ENCODE results near the gene CALML3.

GRCh38 chr10:5530412-5530806 is 5.6 kb downstream of the CALML3 start:
- TF ChIP-seq CTCF (conservative IDR thresholded peaks at IDR 0.05), result no peak
- TF ChIP-seq EZH2 (IDR thresholded peaks at IDR 0.05; ENCODE audit: low read depth), result no peak
